ENCODE data around the gene DMTF1. TPM values are rescaled to one million over a fixed set of nuclear protein-coding genes. Genes with fewer than 3 reads are reported as not detected.

DMTF1 gene
- total RNA-seq, 2 donors from 2014 or later: 75.5 to 122 TPM

DNA sequence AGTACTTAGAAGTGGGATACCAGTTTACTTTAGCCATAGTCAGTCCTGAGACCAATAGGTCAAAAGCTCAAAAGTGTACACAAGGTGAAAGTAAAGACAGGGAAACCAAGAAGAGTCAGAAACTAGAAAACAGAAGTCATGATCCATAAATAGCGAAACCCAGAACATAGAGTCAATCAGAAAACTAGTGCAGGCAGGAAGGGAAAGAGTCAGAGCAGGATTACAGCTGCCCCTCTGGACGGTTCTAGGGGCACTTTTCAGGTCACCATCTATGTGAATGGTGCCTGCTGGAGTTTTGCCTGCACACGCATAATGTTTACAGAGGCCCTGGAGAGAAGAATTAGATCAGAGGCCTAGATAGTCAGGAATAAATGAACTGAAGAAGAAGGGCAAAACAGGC is 22.4 kb upstream of the DMTF1 start:
- WGBS, 2 donors: 55 to 58% methylated on average over 3 of the region's 3 CpGs
- intact Hi-C loops (cut with DNase I): no loop called here
- no peak overlapping the region for H3K4me3 ChIP-seq
- H3K4me1 ChIP-seq: no peaks in the 10 kb centered on the region
- no peaks in the 10 kb centered on the region for H3K36me3 ChIP-seq (replicated peaks in 1 of 2; ENCODE audit: insufficient read depth in 1 of 2, low read depth in 2 of 2)
- no peak for DNase-seq
- ATAC-seq: no peak
- no peak overlapping the region for H3K27ac ChIP-seq
- TF ChIP-seq, protein P1, sequence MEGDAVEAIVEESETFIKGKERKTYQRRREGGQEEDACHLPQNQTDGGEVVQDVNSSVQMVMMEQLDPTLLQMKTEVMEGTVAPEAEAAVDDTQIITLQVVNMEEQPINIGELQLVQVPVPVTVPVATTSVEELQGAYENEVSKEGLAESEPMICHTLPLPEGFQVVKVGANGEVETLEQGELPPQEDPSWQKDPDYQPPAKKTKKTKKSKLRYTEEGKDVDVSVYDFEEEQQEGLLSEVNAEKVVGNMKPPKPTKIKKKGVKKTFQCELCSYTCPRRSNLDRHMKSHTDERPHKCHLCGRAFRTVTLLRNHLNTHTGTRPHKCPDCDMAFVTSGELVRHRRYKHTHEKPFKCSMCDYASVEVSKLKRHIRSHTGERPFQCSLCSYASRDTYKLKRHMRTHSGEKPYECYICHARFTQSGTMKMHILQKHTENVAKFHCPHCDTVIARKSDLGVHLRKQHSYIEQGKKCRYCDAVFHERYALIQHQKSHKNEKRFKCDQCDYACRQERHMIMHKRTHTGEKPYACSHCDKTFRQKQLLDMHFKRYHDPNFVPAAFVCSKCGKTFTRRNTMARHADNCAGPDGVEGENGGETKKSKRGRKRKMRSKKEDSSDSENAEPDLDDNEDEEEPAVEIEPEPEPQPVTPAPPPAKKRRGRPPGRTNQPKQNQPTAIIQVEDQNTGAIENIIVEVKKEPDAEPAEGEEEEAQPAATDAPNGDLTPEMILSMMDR (IDR thresholded peaks at IDR 0.05): no peak
- no peak for TF ChIP-seq POLR2A (IDR thresholded peaks at IDR 0.05)
- H3K27me3 ChIP-seq: no peaks in the 10 kb centered on the region
- H3K9me3 ChIP-seq: no peaks in the 10 kb centered on the region

DNA sequence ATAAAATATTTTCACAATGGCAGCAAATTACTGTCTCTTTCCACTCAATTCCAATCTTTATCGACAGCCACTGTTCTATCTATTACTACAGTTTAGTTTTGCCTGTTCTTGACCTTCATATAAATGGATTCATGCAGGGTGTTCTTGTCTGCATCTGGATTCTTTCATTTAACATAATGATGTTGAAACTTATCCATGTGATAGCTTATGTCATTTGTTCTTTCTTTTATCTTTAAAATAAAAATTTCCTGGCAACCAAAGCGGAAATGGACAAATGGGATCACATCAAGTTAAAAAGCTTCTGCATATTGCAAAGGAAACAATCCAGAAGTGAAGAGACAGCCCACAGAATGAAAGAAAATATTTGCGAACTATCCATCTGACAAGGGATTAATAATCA is 20.5 kb upstream of the DMTF1 start:
- 71 to 88% methylated on average over 3 of the region's 3 CpGs for WGBS, 2 donors

DNA sequence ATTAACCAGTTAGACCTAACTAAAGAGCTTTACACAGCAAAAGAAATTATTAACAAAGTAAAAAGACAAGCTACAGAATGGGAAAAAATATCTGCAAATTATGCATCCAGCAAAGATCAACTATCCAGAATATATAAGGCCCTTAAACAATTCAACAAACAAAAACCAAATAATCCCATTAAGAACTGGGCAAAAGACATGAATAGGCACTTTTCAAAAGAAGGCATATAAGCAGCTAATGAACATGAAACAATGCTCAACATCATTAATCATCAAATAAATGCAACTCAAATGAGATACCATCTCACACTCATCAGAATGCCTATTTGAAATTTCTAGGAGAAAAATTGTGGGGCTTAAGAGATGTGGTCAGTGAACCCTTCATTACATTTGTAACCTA is 15.0 kb upstream of the DMTF1 start:
- ATAC-seq (no peak), DNase-seq (no peak)
- Histone ChIP-seq H3K27ac (no peak overlapping the region), H3K9me3 (no peaks in the 10 kb centered on the region), H3K4me1 (no peaks in the 10 kb centered on the region), H3K27me3 (no peaks in the 10 kb centered on the region), H3K36me3 (replicated peaks in 1 of 2; ENCODE audit: insufficient read depth in 1 of 2, low read depth in 2 of 2) (no peaks in the 10 kb centered on the region), H3K4me3 (no peak overlapping the region)
- intact Hi-C loops (cut with DNase I): no loop called here
- TF ChIP-seq, protein P1 (IDR thresholded peaks at IDR 0.05): no peak
- no peak for TF ChIP-seq POLR2A (IDR thresholded peaks at IDR 0.05)

More for the DNA sequence above, 20.5 kb upstream of the DMTF1 start:
- ATAC-seq: no peak
- Histone ChIP-seq H3K4me3 (no peak overlapping the region), H3K9me3 (no peaks in the 10 kb centered on the region), H3K27ac (no peak overlapping the region), H3K36me3 (replicated peaks in 1 of 2; ENCODE audit: insufficient read depth in 1 of 2, low read depth in 2 of 2) (no peaks in the 10 kb centered on the region), H3K4me1 (no peaks in the 10 kb centered on the region), H3K27me3 (no peaks in the 10 kb centered on the region)
- TF ChIP-seq, protein P1 (IDR thresholded peaks at IDR 0.05): no peak
- TF ChIP-seq POLR2A (IDR thresholded peaks at IDR 0.05): no peak
- DNase-seq: no peak
- intact Hi-C loops (cut with DNase I): no loop called here

DNA sequence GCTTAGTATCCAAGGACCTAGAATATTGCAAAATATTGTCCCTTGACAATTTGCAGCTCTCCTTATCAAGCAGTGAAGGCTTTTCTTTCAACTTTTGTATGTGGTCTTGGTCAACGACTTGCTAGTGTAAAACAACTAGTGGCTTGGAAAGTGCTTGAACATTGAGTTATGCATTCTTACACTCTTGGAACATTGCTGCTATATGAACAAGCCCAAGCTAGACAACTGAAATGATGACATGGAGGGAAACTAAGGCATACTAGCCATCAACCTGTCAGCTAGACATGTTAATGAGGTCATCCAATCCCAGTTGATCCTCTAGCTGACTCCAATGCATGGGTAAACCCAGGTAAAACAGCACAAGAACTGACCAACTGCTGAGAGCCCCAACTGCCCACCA is 12.7 kb upstream of the DMTF1 start:
- H3K4me3 ChIP-seq: no peak overlapping the region
- WGBS, 2 donors: 45 to 54% methylated on average over 1 of the region's 1 CpG
- H3K9me3 ChIP-seq: no peaks in the 10 kb centered on the region
- H3K36me3 ChIP-seq (replicated peaks in 1 of 2; ENCODE audit: insufficient read depth in 1 of 2, low read depth in 2 of 2): no peaks in the 10 kb centered on the region
- H3K27ac ChIP-seq: no peak overlapping the region
- H3K27me3 ChIP-seq: no peaks in the 10 kb centered on the region
- TF ChIP-seq POLR2A (IDR thresholded peaks at IDR 0.05): no peak
- TF ChIP-seq, protein P1 (IDR thresholded peaks at IDR 0.05): no peak
- ATAC-seq: no peak
- intact Hi-C loops (cut with DNase I): no loop called here
- H3K4me1 ChIP-seq: no peaks in the 10 kb centered on the region
- DNase-seq: no peak

DNA sequence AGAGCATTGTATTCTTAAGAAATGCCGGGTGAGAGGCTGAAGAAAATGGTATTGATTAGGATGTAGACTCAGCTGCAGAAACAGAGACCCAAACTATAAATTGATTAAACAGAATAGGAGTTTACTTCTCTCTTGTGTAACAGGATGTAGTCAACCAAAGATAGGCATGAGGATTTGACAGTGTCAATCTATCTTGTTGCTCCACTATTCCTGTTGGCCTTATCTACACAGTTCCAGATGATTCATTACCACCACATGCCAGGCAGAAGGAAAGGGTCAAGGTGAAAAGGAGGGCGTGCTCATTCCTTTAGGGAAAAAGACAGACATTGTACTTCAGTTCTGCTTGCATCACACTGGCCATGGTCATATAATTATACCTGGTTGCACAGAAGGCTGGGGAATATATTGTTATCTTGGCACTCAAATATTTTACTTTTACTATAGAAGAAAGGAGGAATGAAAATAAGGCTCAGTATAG is 11.9 kb upstream of the DMTF1 start:
- Histone ChIP-seq H3K36me3 (replicated peaks in 1 of 2; ENCODE audit: insufficient read depth in 1 of 2, low read depth in 2 of 2) (no peaks in the 10 kb centered on the region), H3K4me1 (no peaks in the 10 kb centered on the region), H3K4me3 (no peak overlapping the region), H3K27ac (no peak overlapping the region), H3K27me3 (no peaks in the 10 kb centered on the region), H3K9me3 (no peaks in the 10 kb centered on the region)
- TF ChIP-seq, protein P1 (IDR thresholded peaks at IDR 0.05): no peak
- TF ChIP-seq POLR2A (IDR thresholded peaks at IDR 0.05): no peak
- ATAC-seq (no peak), DNase-seq (no peak)
- WGBS, 2 donors: 23 to 30% methylated on average over 2 of the region's 2 CpGs
- intact Hi-C loops (cut with DNase I): loop anchor here (5.0 kb wide), 1 partner anchor 208 kb away; no protein-coding TSS in a partner anchor

Measured in body of pancreas (tissue), 4 donors.